Spleen (tissue), 3 donors: Measurements from ENCODE around the gene PEAK1.

Experiments
- POLR2A ChIP-seq, 3 donors: fragments of 450-650 bp; IDR thresholded peaks; one replicate each; pipeline ENCODE4 v1.5.1; 2017; ENCODE audit warnings: antibody characterized with exemption in 3 of 3, mild to moderate bottlenecking in 1 of 3
- POLR2AphosphoS5 ChIP-seq, 3 donors: sonication (generic); formaldehyde crosslinking; IDR thresholded peaks; one replicate each; pipeline ENCODE4 v1.5.1; 2017; ENCODE audit warnings: antibody characterized with exemption in 3 of 3

- TF ChIP-seq POLR2AphosphoS5 (IDR thresholded peaks at IDR 0.05) = no peak
- TF ChIP-seq POLR2A (IDR thresholded peaks at IDR 0.05) = no peak
Measured at GRCh38 chr15:77196381-77196780, 223.5 kb downstream of the PEAK1 start.
